ENCODE measurements around the gene PRDM16. TPM values are rescaled to one million over a fixed set of nuclear protein-coding genes. Genes with fewer than 3 reads are reported as not detected.

PRDM16 gene
- total RNA-seq, 1 experiment from 2014 or later: 0.97 TPM

- no peak for DNase-seq (ENCODE audit: low spot score)
These were observed 324.3 kb downstream of the PRDM16 start for GRCh38 chr1:3393024-3393986.

DNA sequence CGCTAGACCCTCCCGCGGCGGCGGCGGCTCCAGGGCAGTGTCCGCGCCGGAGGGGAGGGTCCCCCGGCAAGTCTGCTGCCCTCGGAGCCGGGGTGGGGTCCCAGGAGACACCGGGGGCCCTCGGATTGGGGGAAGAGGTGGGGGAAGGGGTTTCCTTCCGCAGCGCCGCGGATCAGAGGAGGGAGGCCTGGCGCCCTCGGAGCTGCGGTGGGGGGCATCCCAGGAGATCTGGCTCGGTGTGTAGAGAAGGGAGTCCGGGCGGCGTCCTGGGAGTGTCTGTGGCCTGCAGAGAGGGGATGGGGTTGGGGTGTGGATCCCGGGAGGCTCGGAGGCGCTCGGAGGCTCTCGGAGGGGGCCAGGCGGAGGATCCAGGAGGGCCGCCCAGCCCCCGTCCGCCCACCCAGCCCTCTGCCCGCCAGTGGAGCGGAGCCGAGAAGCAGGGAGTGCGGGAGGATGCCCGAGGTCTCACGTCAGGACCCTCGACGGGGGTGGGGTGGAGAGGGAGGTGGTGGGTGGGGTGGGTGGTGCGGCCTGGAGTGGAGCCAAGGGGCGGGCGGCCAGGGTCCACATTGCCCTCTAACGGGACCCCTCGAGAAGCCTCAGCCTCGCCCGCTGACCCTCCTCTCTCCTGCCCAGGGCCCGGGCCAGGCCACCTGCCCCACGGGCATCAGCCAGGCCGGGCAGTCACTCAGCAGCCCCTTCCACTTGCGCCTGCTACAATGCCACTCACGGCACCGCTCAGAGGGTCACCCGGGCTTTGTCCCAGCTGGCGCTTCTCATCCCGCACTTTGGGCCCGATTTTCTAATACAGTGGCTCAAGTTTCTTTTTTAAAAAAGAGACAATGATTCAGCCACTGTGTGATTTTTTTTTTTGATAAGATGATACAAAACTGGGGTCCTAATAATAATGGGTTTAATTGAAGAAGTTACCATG, 325.3 kb downstream of the PRDM16 start:
- DNase-seq (ENCODE audit: low spot score): no peak

DNA sequence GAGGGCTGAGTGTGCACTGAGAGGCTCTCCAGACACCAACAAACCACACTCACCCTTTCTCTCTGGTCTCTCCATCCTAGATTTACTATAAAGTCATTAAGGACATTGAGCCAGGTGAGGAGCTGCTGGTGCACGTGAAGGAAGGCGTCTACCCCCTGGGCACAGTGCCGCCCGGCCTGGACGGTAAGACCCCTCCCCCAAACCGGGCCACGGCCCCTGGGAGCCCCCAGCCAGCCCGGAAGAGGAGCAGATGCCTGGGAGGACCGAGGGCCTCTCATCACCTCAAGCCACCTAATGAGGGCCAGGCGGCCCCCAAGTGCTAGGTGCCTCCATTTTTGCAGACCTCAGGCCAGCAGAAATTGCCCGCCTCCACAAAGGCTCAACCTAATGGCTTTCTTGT, 327.4 kb downstream of the PRDM16 start:
- DNase-seq (ENCODE audit: low spot score): no peak

GRCh38 chr1:3397311-3397710, 328.3 kb downstream of the PRDM16 start:
- DNase-seq (ENCODE audit: low spot score): no peak

GRCh38 chr1:3398396-3399140, 329.6 kb downstream of the PRDM16 start:
- DNase-seq (ENCODE audit: low spot score): no peak

DNA sequence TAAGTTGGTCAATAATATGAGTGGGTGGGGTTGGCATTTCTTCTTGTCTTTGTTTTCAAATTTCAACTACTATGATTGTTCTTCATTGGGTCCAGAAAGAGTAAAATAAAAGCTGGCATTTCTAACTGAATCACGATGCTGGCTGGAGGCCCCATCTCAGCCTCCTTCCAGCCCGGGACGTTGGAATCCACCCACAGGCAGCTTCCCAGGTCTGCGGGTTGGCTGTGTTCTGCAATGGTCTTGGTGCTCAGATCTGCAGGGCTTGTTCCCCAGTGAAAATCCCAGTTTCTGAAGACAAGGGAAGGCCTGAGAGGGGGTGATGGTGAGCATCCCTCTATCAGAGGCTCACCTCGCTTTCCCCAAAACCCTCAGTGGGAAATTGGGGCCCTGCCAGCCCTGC, 330.7 kb downstream of the PRDM16 start:
- DNase-seq (ENCODE audit: low spot score): no peak

- DNase-seq (ENCODE audit: low spot score): no peak
These were observed 332.7 kb downstream of the PRDM16 start for GRCh38 chr1:3401585-3402257.

- DNase-seq (ENCODE audit: low spot score): no peak
These were observed 333.4 kb downstream of the PRDM16 start for GRCh38 chr1:3402258-3403010.

DNA sequence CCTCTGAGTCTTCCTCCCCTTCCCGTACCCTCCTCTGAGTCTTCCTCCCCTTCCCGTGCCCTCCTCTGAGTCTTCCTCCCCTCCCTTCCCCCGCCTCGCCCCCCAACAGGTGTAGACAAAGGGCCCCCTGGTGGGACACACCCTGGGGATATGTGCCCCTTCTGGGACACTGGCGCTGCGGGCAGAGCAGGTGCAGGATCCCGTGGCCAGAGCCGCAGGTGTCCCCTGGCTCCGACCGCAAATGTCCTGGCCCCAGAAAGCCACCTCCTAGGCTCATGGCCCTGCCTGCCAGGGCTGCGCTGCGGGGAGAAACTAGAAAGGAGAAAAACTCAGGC, 334.0 kb downstream of the PRDM16 start:
- DNase-seq (ENCODE audit: low spot score): no peak

GRCh38 chr1:3403388-3404231, 334.6 kb downstream of the PRDM16 start:
- no peak for DNase-seq (ENCODE audit: low spot score)

GRCh38 chr1:3404301-3404700, 335.3 kb downstream of the PRDM16 start:
- DNase-seq (ENCODE audit: low spot score): no peak

GRCh38 chr1:3404801-3405200, 335.8 kb downstream of the PRDM16 start:
- DNase-seq (ENCODE audit: low spot score): no peak

GRCh38 chr1:3405491-3405890, 336.5 kb downstream of the PRDM16 start:
- DNase-seq (ENCODE audit: low spot score): no peak

DNA sequence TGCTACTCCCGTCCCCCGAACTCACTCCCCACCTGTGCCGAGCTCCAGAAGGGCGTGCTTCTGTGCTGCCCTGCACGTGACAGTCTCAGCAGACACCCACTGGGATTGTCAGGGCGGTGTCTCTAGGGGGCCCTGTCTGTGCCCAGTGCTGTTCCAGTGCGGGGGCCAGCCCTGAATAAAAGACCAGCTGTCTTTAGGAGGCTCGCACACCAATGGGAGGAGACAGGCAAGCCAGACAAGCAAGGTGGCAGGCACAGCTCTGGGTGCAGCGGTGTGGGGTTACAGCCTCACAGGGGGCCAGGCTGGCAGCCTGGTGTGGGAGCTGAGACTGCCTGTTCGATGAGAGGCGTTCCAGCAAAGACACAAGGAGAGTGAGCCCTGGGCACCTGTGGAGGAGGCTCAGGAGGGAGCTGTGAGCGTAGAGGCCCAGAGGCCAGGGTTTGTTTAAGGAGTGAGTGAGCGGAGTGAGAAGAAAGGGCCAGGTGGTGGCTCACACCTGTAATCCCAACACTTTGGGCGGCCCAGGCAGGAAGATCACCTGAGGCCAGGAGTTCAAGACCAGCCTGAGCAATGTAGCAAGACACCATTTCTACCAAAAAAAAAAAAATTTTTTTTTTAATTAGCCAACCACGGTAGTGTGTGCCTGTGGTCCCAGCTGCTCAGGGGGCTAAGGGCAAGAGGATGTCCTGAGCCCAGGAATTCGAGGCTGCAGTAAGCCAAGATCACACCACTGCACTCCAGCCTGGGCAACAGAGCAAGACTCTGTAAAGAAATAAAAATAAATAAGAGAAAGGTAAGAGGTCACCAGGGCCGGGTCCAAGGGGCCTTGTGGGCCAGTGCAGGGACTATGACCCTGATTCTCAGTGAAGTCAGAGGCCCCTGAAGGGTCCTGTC, 337.2 kb downstream of the PRDM16 start:
- no peak for DNase-seq (ENCODE audit: low spot score)

DNA sequence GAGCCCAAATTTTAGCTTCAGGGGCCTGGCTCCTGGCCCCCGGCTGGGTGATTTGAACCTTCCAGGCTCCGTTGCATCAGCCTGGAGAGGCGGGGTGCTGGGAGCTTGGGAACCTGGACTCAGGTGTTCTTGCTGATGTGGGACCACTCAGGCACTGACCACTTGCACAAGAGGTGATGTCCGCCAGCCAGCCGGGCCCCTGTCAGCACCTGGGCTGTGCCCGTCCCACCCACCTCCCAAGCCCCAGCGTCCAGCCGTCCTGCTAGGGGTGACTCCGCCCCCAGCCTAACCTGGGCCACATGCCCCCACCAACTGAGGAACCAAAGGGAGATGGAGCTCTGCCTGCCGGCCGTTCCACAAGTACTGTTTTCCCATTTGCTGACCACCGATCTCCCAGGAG, 338.0 kb downstream of the PRDM16 start:
- no peak for DNase-seq (ENCODE audit: low spot score)

DNA sequence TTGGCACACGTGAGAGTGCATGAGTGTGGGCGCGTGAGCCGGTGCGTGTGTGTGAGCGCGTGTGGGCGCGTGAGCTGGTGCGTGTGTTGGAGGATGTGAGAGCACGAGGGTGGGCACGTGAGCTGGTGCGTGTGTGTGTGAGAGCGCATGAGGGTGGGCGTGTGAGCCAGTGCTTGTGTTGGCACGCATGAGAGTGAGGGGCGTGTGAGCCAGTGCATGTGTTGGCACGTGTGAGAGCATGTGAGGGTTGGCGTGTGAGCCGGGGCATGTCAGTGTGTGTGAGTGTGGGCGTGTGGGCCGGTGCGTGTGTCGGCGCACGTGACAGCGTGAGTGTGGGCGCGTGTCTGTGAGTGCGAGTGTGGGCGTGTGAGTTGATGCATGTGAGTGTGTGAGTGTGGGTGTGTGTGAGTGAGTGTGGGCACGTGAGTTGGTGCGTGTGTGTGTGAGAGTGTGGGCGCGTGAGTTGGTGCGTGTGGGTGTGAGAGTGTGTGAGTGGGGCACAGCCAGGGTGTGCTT, 339.8 kb downstream of the PRDM16 start:
- no peak for DNase-seq (ENCODE audit: low spot score)

- DNase-seq (ENCODE audit: low spot score): no peak
These were observed 340.6 kb downstream of the PRDM16 start for GRCh38 chr1:3409366-3410141.

All from H4 (cell line).